ENCODE data around the gene ADTRP. TPM values are rescaled to one million over a fixed set of nuclear protein-coding genes. Genes with fewer than 3 reads are reported as not detected.

The ADTRP gene
- total RNA-seq, 4 donors from 2014 or later, result not detected

- Histone ChIP-seq H3K27me3 (no peaks in the 10 kb centered on the region), H3K4me3 (no peak overlapping the region), H3K4me1 (peaks cover 0 to 22% (median 0%) of the 10 kb centered on the region in 4 donors), H3K36me3 (no peaks in the 10 kb centered on the region), H3K27ac (no peak overlapping the region), H3K9me3 (no peaks in the 10 kb centered on the region)
- TF ChIP-seq EP300 (IDR thresholded peaks at IDR 0.05), result no peak
- no peak for TF ChIP-seq CTCF (IDR thresholded peaks at IDR 0.05)
- no peak for TF ChIP-seq POLR2A (IDR thresholded peaks at IDR 0.05)
- DNase-seq (ENCODE audit: low spot score in 2 of 2), result no peak
- WGBS, 2 donors, result 82% methylated on average over 4 of the region's 4 CpGs
Observed at GRCh38 chr6:11763460-11764249, 14.9 kb downstream of the ADTRP start.

- no peaks in the 10 kb centered on the region for H3K27me3 ChIP-seq
- no peak for DNase-seq (ENCODE audit: low spot score in 2 of 2)
- no peak for TF ChIP-seq CTCF (IDR thresholded peaks at IDR 0.05)
- TF ChIP-seq POLR2A (IDR thresholded peaks at IDR 0.05), result no peak
- no peak for TF ChIP-seq EP300 (IDR thresholded peaks at IDR 0.05)
- H3K36me3 ChIP-seq, result no peaks in the 10 kb centered on the region
- no peaks in the 10 kb centered on the region for H3K9me3 ChIP-seq
- 72 to 83% methylated on average over 4 of the region's 4 CpGs for WGBS, 2 donors
- no peak overlapping the region for H3K4me3 ChIP-seq
- H3K27ac ChIP-seq, result no peak overlapping the region
- peaks cover 0 to 22% (median 0%) of the 10 kb centered on the region in 4 donors for H3K4me1 ChIP-seq
Observed at GRCh38 chr6:11762794-11763459, 15.7 kb downstream of the ADTRP start.

- no peaks in the 10 kb centered on the region for H3K27me3 ChIP-seq
- H3K27ac ChIP-seq, result no peak overlapping the region
- peaks cover 0 to 18% (median 0%) of the 10 kb centered on the region in 4 donors for H3K4me1 ChIP-seq
- no peak overlapping the region for H3K4me3 ChIP-seq
- H3K9me3 ChIP-seq, result peaks cover 0 to 4% (median 0%) of the 10 kb centered on the region in 4 donors
- H3K36me3 ChIP-seq, result no peaks in the 10 kb centered on the region
- WGBS, 2 donors, result 85 to 90% methylated on average over 4 of the region's 4 CpGs
- DNase-seq (ENCODE audit: low spot score in 2 of 2), result no peak
- TF ChIP-seq POLR2A (IDR thresholded peaks at IDR 0.05) (no peak), EP300 (IDR thresholded peaks at IDR 0.05) (no peak)
Observed at GRCh38 chr6:11761744-11762620, 16.6 kb downstream of the ADTRP start.

- no peak for DNase-seq (ENCODE audit: low spot score in 2 of 2)
- no peak overlapping the region for H3K27ac ChIP-seq
- H3K4me3 ChIP-seq, result no peak overlapping the region
- 68 to 71% methylated on average over 6 of the region's 6 CpGs for WGBS, 2 donors
- TF ChIP-seq EP300 (IDR thresholded peaks at IDR 0.05), result no peak
- no peak for TF ChIP-seq POLR2A (IDR thresholded peaks at IDR 0.05)
- no peak for TF ChIP-seq CTCF (IDR thresholded peaks at IDR 0.05)
- peaks cover 0 to 4% (median 0%) of the 10 kb centered on the region in 4 donors for H3K9me3 ChIP-seq
- H3K27me3 ChIP-seq, result no peaks in the 10 kb centered on the region
- H3K36me3 ChIP-seq, result no peaks in the 10 kb centered on the region
- H3K4me1 ChIP-seq, result peaks cover 0 to 8% (median 0%) of the 10 kb centered on the region in 4 donors
Observed at GRCh38 chr6:11760015-11760473, 18.6 kb downstream of the ADTRP start.

GRCh38 chr6:11758878-11759277 lies 19.7 kb downstream of the ADTRP start:
- Histone ChIP-seq H3K4me1 (peaks cover 0 to 7% (median 0%) of the 10 kb centered on the region in 4 donors), H3K36me3 (no peaks in the 10 kb centered on the region), H3K9me3 (peaks cover 0 to 4% (median 0%) of the 10 kb centered on the region in 4 donors), H3K27me3 (no peaks in the 10 kb centered on the region), H3K27ac (no peak overlapping the region), H3K4me3 (no peak overlapping the region)
- WGBS, 2 donors, result 81 to 89% methylated on average over 4 of the region's 4 CpGs
- DNase-seq (ENCODE audit: low spot score in 2 of 2), result no peak
- TF ChIP-seq POLR2A (IDR thresholded peaks at IDR 0.05), result no peak
- TF ChIP-seq EP300 (IDR thresholded peaks at IDR 0.05), result no peak
- TF ChIP-seq CTCF (IDR thresholded peaks at IDR 0.05), result no peak

Data from tibial nerve (tissue), 4 donors.